IPS-20b (cell line): ENCODE measurements around the gene COL27A1.
"Not testable (repeated sequence)": the region's sequence is repeated elsewhere in the genome, so short reads cannot be mapped to it uniquely, and the experiment has no call there.

Source experiments
- H3K27ac ChIP-seq: one replicate; pipeline ENCODE4 v1.5.1; 2013; ENCODE audit warnings: low read length
- H3K27me3 ChIP-seq: 2 replicates; pipeline ENCODE4 v1.6.1; 2013; ENCODE audit warnings: mild to moderate bottlenecking, low read length, inconsistent platforms; ENCODE audit not compliant: insufficient read depth
- H3K36me3 ChIP-seq: 2 replicates; pipeline ENCODE4 v1.6.1; 2013; ENCODE audit warnings: low read depth, mild to moderate bottlenecking, inconsistent platforms, low read length, moderate library complexity; ENCODE audit not compliant: insufficient read depth
- H3K4me1 ChIP-seq: 2 replicates; pipeline ENCODE4 v1.6.1; 2013; ENCODE audit warnings: mild to moderate bottlenecking, control low read depth, inconsistent platforms, low read length, moderate library complexity; ENCODE audit not compliant: insufficient read depth
- H3K4me3 ChIP-seq: 2 replicates; pipeline ENCODE4 v1.5.1; 2013; ENCODE audit warnings: mild to moderate bottlenecking, low read length, inconsistent platforms
- H3K9ac ChIP-seq: 2 replicates; pipeline ENCODE4 v1.6.1; 2013; ENCODE audit warnings: low read depth, mild to moderate bottlenecking, inconsistent platforms, low read length, moderate library complexity
- H3K9me3 ChIP-seq: 2 replicates; pipeline ENCODE4 v1.6.1; 2013; ENCODE audit warnings: mild to moderate bottlenecking, low read depth, low read length, inconsistent platforms; ENCODE audit not compliant: insufficient read depth

Gene COL27A1

GRCh38 chr9:114320710-114321109 is 165.4 kb downstream of the COL27A1 start:
- H3K4me3 ChIP-seq, H3K36me3 ChIP-seq, H3K27ac ChIP-seq, H3K4me1 ChIP-seq, H3K9ac ChIP-seq, H3K9me3 ChIP-seq, H3K27me3 ChIP-seq: not testable (repeated sequence)

GRCh38 chr9:114321759-114322158 is 166.4 kb downstream of the COL27A1 start:
- no peaks in the 10 kb centered on the region for H3K9me3 ChIP-seq
- H3K4me1 ChIP-seq = no peaks in the 10 kb centered on the region
- no peak overlapping the region for H3K4me3 ChIP-seq
- no peak overlapping the region for H3K27ac ChIP-seq
- H3K36me3 ChIP-seq = no peaks in the 10 kb centered on the region
- no peaks in the 10 kb centered on the region for H3K27me3 ChIP-seq
- H3K9ac ChIP-seq = no peak overlapping the region

DNA sequence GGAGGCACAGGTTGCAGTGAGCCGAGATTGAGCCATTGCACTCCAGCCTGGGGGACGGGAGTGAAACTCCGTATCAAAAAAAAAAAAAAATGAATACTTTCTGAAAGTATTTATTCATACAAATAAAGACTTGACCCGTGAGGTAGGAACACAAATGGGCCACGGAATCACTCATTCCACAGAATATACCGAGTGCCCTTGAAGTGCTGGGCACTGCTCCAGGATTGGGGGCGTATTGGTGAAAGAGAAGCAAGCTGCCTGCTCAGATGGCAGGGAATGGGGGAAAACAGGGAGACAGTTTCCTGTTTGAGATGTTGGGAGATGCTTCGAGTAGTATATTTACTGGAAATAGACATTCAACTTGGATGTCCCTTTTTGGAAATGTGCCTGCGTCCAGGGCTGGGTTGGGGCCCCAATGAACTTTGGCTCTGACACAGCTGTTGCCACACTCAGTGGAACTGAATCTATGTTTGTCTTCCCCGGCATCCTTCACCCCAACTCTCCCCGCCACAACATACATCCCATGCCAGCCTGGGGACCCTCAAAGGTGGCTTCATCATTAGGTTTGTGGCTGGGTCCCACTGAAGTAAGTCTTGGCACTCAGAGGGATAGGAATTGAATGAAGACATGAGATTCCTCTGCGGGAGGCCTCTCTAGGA is 167.0 kb downstream of the COL27A1 start:
- not testable (repeated sequence) for H3K4me1 ChIP-seq, H3K9me3 ChIP-seq, H3K4me3 ChIP-seq, H3K27me3 ChIP-seq, H3K9ac ChIP-seq, H3K27ac ChIP-seq, H3K36me3 ChIP-seq

DNA sequence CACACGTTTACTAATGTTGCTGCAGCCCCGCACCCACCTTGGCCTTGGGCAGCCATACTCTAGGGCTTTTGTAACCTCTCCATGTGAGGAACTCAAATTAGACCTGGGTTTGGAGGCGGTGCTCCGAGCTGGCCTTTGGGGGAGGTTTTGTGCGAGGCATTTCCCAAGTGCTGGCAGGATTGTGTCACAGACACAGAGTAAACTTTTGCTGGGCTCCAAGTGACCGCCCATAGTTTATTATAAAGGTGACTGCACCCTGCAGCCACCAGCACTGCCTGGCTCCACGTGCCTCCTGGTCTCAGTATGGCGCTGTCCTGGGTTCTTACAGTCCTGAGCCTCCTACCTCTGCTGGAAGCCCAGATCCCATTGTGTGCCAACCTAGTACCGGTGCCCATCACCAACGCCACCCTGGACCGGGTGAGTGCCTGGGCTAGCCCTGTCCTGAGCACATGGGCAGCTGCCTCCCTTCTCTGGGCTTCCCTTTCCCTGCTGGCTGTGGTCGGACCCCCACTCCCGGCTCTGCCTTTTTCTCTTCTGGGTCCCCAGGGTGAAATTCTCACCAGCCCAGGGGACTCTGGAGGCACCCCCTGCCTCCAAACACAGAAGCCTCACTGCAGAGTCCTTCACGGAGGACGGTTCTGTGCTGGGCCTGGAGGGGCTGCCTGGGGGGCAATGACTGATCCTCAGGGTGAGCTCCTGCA is 167.6 kb downstream of the COL27A1 start, which contains the start of gene ORM1:
TSS of gene ORM1 (plus strand) at position 268 of the 701 bp plus-strand sequence. CDS start at position 304, 36 bp downstream.
- H3K4me1 ChIP-seq, H3K9ac ChIP-seq, H3K4me3 ChIP-seq, H3K36me3 ChIP-seq, H3K27me3 ChIP-seq, H3K27ac ChIP-seq, H3K9me3 ChIP-seq: not testable (repeated sequence)

DNA sequence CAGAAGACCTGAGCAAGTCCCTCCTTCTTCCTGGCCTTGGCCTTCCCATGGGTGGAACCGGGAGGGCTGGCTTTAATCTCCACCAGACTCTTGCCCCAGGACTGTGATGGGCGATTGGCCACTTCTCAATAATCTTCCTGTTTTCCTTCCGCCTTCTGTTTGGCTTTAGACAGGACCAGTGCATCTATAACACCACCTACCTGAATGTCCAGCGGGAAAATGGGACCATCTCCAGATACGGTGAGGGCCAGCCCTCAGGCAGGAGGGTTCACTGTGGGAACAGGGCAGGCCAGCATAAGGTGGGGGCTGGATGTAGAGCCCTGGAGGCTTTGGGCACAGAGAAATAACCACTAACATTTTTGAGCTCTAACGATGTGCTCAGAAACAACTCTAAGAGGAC is 168.5 kb downstream of the COL27A1 start:
- not testable (repeated sequence) for H3K9me3 ChIP-seq, H3K4me1 ChIP-seq, H3K27me3 ChIP-seq, H3K9ac ChIP-seq, H3K36me3 ChIP-seq, H3K27ac ChIP-seq, H3K4me3 ChIP-seq

DNA sequence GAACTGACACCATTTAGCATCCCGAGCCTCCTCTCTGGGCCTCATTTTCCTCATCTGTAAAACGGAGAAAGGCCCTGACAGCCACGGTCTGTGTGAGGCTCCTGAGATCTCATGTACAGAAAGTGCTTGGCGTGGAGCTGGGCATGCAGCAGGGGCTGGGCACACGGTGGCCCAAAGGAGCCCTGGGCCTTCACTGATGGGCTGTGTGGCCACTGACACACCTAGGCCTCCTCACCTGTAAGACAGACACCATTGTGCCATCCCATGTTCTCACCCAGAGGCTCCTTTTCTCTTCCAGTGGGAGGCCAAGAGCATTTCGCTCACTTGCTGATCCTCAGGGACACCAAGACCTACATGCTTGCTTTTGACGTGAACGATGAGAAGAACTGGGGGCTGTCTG is 169.2 kb downstream of the COL27A1 start:
- Histone ChIP-seq H3K9me3 (no peaks in the 10 kb centered on the region), H3K27me3 (no peaks in the 10 kb centered on the region), H3K4me1 (no peaks in the 10 kb centered on the region), H3K36me3 (no peaks in the 10 kb centered on the region), H3K27ac (no peak overlapping the region), H3K9ac (no peak overlapping the region), H3K4me3 (no peak overlapping the region)

- not testable (repeated sequence) for H3K9me3 ChIP-seq, H3K27me3 ChIP-seq, H3K4me1 ChIP-seq, H3K36me3 ChIP-seq, H3K9ac ChIP-seq, H3K4me3 ChIP-seq, H3K27ac ChIP-seq
Measured at GRCh38 chr9:114324965-114325364, 169.6 kb downstream of the COL27A1 start.

DNA sequence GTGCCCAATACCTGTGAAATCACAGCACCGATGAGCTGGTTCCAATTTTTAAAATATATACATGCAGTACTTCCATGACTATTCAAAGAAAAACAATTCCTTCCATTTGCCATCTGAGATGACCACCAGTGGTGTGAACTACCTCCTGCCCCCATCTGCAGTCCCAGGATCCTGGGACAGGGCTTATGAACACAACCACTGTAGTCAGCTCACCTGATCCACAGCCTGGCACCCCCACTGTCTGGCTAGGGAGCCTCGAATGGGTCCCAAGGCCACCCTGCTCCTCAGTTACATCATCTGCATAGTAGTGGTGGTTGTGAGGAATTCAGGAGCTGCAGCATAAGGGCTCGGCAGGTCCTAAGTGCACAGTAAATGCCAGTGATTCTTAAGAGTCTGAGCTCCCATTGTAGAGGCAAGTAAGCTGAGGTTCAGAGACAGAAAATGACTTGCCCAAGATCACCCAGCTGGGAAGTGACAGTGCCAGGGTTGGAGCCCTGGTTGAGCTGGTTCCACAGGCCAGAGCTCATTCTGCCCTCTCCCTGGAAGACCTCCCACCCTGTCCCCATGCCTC is 170.4 kb downstream of the COL27A1 start:
- H3K27me3 ChIP-seq, H3K27ac ChIP-seq, H3K4me3 ChIP-seq, H3K9me3 ChIP-seq, H3K36me3 ChIP-seq, H3K4me1 ChIP-seq, H3K9ac ChIP-seq: not testable (repeated sequence)

GRCh38 chr9:114327749-114328148 is 172.4 kb downstream of the COL27A1 start:
- no peaks in the 10 kb centered on the region for H3K4me1 ChIP-seq
- no peak overlapping the region for H3K4me3 ChIP-seq
- H3K9ac ChIP-seq = no peak overlapping the region
- H3K27ac ChIP-seq = no peak overlapping the region
- H3K27me3 ChIP-seq = no peaks in the 10 kb centered on the region
- H3K36me3 ChIP-seq = no peaks in the 10 kb centered on the region
- H3K9me3 ChIP-seq = no peaks in the 10 kb centered on the region

DNA sequence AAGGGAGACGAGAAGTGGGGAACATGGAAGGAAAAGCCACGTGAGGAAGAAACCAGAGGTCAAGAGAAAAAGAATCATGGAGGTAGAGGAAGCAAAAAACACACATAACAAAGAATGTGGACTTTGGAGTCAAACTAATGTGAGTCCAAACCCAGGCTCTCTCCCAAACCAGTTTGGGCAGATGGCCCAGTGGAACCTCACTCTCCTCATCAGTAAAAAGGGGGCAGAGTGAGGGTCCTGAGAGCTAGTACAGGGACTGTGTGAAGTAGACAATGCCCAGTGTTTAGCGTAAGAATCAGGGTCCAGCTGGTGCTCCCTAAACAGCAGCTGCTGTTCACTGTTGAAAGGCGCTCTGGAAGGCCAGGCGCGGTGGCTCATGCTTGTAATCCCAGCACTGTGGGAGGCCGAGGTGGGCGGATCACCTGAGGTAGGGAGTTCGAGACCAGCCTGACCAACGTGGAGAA is 173.1 kb downstream of the COL27A1 start:
- not testable (repeated sequence) for H3K4me3 ChIP-seq, H3K27ac ChIP-seq, H3K9ac ChIP-seq, H3K4me1 ChIP-seq, H3K27me3 ChIP-seq, H3K9me3 ChIP-seq, H3K36me3 ChIP-seq

DNA sequence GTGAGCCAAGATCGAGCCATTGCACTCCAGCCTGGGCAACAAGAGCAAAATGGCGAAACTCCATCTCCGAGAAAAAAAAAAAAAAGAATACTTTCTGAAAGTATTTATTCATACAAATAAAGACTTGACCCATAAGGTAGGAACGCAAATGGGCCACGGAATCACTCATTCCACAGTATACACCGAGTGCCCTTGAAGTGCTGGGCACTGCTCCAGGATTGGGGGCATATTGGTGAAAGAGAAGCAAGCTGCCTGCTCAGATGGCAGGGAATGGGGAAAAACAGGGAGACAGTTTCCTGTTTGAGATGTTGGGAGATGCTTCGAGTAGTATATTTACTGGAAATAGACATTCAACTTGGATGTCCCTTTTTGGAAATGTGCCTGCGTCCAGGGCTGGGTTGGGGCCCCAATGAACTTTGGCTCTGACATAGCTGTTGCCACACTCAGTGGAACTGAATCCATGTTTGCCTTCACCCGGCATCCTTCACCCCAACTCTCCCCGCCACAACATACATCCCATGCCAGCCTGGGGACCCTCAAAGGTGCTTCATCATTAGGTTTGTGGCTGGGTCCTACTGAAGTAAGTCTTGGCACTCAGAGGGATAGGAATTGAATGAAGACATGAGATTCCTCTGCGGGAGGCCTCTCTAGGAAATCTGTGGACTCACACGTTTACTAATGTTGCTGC is 173.7 kb downstream of the COL27A1 start:
- not testable (repeated sequence) for H3K4me1 ChIP-seq, H3K9ac ChIP-seq, H3K36me3 ChIP-seq, H3K27ac ChIP-seq, H3K4me3 ChIP-seq, H3K9me3 ChIP-seq, H3K27me3 ChIP-seq

DNA sequence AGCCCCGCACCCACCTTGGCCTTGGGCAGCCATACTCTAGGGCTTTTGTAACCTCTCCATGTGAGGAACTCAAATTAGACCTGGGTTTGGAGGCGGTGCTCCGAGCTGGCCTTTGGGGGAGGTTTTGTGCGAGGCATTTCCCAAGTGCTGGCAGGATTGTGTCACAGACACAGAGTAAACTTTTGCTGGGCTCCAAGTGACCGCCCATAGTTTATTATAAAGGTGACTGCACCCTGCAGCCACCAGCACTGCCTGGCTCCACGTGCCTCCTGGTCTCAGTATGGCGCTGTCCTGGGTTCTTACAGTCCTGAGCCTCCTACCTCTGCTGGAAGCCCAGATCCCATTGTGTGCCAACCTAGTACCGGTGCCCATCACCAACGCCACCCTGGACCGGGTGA is 174.3 kb downstream of the COL27A1 start, which contains the start of gene ORM2:
TSS of gene ORM2 (plus strand) at position 245 of the 398 bp plus-strand sequence. CDS start at position 281, 36 bp downstream.
- not testable (repeated sequence) for H3K27me3 ChIP-seq, H3K27ac ChIP-seq, H3K4me3 ChIP-seq, H3K9me3 ChIP-seq, H3K9ac ChIP-seq, H3K4me1 ChIP-seq, H3K36me3 ChIP-seq
